HG03558 (cell line): Measurements from ENCODE around the gene TCEA2.

Source experiments
- ATAC-seq: cut with Tn5 transposase; IDR thresholded peaks from one replicate; pipeline ENCODE4 v1.9.1; 2021; ENCODE audit warnings: moderate number of reproducible peaks; ENCODE audit not compliant: unreplicated experiment; ENCODE audit errors: extremely low read depth

Gene TCEA2

GRCh38 chr20:64047968-64048401, 15.0 kb upstream of the TCEA2 start:
- no peak for ATAC-seq

- no peak for ATAC-seq
These were observed 14.5 kb upstream of the TCEA2 start for GRCh38 chr20:64048402-64049044.

DNA sequence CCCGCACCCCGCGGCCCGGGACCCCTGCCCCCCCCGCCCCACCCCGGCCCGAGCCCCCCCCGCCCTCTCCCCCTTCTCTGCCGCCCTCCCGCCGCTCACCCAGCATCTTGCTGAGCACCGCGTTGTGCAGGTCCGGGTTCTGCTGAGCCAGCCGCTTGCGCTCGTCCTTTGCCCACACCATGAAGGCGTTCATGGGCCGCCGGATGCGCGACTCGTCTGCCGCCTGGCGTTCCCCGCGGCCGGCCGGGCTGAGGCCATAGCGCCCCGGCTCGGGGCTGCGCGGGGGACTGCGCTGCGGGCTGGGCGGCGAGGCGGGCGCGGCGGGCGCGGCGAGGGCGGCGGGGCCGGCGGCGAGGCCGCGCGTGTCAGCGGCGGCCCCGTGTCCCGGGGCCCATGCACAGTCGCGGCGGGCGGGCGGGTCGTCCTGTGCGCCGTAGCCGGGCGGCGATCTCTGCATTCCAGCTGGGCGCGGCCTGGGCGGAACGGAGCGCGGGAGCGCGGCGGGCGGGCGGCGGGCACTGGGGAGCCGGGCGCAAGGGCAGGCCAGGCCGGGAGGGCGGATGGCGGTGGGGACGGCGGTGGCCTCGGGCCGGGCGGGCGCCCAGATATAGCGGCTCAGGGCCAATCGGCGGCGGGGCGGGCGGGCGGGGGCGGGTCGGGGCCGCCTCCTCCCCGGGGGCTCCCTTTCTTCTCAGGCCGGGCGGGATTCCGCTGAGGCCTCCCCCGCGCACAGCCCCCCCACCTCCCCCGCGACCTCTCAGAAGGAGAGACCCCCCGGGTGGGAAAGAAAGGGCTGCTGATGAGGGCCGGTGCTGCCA, 13.7 kb upstream of the TCEA2 start, which contains the start of gene SOX18:
SOX18 (minus strand) TSS at position 580 of the 818 bp plus-strand sequence; CDS start at position 457, 123 bp downstream.
- no peak for ATAC-seq

DNA sequence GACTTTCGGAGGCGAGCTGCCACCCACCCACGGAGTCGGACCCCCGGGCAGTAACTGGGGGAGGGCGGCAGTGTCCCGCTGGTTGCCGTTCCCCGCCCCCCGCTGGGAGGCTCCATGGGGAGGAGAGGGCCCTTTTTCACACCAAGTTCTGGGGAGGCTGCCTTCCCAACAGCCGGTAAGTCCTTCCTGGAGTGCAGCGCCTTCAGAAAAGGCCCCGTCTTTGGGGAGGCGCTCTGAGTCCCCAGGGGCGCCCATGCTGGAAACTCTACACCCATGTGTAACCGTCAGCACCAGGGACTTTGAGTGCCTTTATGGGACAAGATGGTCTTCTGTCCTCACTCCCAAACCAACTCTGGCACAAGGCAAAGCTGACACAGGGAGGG, 13.1 kb upstream of the TCEA2 start:
- no peak for ATAC-seq

GRCh38 chr20:64050261-64051032, 12.6 kb upstream of the TCEA2 start:
- no peak for ATAC-seq

DNA sequence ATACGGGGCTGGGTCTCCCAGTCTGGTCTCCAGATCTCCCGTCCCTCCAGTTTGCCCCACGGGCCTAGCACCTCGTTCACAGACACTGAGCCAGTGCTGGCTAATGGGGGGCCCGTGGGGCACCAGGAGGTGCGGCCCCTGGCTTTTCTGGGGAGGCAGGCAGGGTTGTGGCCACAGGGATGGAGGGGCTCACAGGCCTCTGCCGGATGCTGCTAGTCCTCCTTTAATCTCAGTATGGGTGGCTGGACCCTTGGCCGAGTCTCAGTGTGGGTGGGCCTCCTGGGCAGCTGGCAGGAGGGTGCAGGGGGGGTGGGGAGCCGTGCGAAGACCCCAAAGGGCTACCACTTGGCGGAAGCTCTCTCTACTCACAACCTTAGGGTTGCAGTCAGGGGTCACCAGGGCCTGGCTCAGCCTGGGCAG, 12.0 kb upstream of the TCEA2 start:
- no peak for ATAC-seq

DNA sequence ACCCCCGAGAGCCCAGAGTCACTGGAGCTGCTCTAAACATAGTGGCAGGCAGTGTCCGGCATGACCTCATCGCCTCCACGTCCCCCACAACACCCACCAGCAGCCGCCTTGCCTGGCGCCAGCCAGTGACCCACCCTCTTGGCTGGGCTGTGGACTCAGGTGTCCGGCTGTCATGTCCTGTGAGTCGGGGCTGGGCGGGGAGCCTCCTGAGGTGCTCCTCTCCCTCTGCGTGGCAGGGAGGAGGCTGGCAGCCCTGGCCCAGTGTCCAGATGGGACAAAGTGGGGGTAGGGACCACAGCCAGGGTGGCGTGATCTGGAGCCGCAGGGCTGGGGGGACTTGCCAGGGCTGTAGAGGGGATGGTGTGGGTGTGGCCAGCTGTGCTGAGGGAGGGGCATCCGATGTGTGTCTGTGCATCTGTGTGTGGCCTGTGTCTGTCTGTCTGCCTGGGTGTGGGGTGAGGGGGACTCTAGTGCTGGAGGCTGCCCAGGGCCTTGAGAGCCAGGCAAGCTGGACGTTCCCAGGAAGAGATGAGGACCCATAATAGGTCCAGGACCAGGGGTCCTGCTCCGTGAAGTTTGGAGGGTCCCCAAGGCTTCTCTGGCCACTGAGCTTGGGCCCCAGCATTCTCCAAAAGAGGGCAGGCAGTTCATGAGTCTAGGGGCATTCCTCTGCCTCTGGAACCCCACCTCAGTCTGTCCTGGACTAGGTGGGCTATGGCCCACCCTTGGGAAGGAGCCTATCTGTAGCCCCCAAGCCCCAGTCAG, 11.3 kb upstream of the TCEA2 start:
- no peak for ATAC-seq

DNA sequence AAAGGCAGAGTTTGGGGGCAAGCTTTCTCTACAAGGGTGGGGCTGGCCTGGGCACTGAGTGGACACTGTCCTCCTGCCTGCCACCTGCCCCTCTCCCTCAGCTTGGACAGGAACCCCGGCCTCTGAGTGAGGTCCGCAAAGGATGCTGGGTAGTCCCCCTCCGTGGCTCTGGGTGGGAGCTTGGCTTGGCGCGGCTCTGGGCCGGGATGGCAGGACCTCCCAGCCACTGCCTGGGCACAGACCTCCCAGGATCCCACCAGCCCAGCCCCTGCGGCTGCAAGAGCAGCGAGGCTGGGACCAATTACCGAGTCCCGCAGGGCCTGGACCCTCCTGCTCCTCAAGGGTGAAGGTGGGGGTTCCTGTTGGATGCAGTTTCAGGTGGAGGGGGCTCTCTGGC, 10.7 kb upstream of the TCEA2 start:
- ATAC-seq: no peak

DNA sequence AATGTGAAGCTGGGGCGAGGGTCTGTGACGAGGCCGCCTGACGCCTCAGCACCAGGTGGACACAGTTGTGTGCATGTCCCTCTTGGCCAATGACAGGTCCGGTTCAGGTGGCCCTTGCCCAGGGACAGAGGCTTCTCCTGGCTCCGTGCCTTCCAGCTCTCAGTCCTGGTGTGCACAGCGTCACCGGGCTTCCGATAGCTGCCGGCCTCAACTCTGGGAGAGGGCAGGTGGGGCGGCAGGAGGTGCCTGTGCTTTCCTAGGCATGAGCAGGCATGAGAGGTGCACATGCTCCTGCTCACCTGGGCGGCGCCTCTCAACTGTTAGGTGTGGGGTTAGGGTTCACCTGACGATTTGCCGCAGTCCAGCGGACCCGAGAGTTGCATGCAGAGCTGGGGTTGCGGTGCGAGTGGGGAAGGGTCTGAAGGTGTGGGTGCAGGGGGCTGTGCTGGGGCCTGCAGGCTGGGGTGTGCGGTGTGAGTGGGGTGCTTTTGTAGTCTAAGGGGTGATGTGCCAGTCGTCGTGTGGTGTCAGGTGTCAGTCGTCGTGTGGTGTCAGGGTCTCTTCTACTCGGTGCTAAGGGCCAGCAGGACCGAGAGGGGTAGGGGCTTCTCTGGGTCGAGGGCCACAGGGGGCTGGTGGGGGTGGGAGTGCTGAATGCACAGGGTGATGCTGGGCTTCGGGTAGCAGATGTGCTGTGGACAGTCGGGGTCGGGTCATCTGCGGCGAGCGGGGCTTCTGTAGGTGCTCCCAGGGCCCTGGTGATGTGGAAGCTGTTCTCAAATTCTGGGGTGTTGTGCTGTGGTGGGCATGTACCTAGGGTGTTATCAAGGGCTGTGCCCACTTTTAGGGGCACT, 9.8 kb upstream of the TCEA2 start:
- no peak for ATAC-seq

DNA sequence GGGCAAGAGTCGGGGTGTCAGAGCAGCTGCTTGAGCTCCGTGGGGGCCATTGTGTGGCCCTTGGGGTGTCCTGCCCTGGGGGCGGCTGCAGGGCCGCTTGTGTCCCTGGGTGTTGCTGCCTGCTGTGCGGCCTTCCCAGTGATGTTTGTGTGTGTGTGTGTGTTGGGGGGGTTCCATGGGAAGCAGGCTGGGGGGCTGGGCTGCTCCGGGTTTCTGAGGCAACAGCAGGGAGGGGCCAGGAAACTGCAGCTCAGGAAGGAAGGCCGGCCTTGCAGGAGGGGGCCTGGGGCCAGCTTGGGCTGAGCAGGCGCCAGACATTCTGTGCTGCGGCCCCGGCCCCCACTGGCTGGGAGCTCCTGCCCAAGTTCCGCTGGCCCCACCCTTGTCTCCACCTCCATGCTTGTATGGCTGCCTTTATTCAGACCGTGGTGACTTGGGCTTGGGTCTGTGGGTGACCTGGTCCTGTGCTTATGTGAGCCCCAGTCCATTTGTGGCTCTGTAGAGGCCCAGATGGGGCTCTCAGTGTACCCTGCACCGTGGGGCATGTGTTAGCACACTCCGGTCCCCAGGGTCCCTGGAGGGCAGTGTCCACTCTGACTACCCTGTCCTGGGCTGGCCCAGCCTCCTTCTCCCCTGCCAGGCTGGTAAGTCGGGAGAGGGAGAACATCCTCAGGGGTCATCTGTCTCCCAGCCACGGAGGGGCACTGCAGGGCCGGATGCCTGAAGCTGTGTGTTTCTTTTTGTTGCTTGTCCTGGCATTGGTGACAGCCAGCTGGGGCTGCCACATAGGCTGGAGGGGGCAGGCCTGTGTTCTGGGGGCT, 8.9 kb upstream of the TCEA2 start:
- ATAC-seq: no peak

DNA sequence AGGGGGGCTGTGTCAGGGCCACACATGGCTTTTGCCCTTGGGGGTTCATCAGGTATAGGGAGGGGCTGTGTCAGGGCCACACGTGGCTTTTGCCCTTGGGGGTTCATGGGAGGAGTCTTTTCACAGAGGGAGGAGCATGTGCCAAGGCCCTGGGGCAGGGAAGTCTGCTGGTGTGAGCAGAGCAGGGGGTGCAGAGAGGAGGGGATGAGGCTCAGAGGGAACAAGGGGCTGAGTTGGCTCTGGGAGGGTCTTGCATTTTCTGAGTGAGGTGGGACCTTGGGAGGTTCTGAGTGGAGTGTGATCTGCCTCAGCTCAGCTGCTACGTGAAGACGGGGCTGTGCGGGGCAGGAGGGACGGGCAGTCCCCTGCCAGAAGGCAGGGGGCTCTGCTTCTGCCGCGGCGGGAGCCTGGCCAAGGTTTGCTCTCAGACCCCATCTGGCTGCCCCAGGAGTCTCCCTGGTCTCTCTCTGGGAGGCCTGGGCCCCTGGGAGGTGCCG, 7.6 kb upstream of the TCEA2 start:
- ATAC-seq: no peak

GRCh38 chr20:64055893-64056638, 6.9 kb upstream of the TCEA2 start:
- ATAC-seq: no peak

DNA sequence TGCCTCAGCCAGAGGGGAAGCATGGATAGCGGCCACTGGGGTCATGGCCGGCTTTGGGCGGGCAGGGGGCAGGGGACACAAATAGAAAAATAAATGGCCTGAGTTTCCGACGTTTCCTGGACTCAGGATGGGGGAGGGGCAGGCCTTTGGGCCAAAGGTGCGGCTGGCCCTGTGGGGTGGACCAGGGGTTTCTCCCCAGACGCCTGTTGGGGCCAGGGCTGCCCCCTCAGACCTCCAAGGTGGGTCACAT, 6.4 kb upstream of the TCEA2 start:
- ATAC-seq: no peak

GRCh38 chr20:64056889-64057627, 5.9 kb upstream of the TCEA2 start:
- no peak for ATAC-seq

GRCh38 chr20:64057628-64058498, 5.1 kb upstream of the TCEA2 start:
- ATAC-seq: no peak

- ATAC-seq: no peak
These were observed 4.5 kb upstream of the TCEA2 start for GRCh38 chr20:64058536-64058935.

DNA sequence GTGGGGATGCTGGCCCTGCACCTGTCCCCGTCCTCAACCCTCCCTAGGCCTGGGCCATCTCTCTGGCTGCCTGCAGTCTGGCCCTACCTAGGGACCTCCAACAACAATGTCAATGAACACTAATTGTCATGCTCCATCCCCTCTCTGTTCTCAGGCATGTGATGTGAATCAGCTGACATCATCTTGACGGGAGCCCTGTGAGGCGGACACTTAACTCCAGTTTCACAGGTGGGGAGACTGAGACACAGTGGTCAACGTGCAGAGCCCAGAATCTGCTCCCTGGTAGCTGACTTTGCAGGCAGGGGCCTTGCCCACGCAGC, 762 bp upstream of the TCEA2 start:
- ATAC-seq: no peak
